AG08395 (cell line): ENCODE results near the gene TOM1L2.
A peak's percentile ranks its signal among the peaks of the same experiment; 100 is the strongest.
"Not testable (repeated sequence)": the region's sequence is repeated elsewhere in the genome, so short reads cannot be mapped to it uniquely, and the experiment has no call there.

ENCODE experiments used
- DNase-seq: peaks from one replicate; pipeline ENCODE4 v3.0.0; 2012; ENCODE audit warnings: mixed read lengths, low spot score

The TOM1L2 gene

DNA sequence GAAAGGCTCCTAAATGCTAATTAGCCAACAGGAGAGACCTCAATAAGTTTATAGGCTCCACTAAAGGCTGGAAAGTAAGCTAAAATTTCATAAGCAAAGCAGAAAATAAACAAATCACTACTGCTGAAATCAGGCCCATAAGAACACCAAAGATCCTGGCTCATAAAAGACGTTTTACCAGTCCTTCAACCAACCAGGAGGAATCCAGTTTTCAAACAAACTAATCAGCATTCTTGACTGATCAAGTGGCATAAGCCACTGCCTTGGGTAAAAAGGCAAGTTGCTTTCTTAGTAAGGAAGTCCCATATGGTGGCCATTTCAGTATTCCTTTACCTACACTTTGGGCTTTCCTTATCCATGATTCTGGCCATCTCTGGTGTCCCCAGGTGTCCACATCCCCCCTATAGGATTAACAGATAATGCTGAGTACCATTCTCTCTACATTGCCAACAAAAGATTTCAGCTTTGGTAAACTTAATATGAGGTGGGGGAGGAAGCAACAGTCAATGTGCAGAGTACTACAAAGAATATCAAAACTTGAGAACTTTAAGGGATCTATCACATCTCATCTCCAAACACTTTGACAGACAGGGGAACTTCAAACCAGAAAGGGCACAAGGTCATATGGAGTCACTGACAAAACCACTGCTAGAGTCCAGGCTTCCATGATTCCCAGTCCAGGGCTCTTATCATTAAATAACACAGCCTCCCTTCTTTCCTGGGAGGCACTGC lies 1.3 kb downstream of the TOM1L2 start:
- DNase-seq: no peak

- DNase-seq: no peak
Observed at GRCh38 chr17:17966399-17966798, 5.8 kb downstream of the TOM1L2 start.

- no peak for DNase-seq
Observed at GRCh38 chr17:17965152-17965721, 7.0 kb downstream of the TOM1L2 start.

DNA sequence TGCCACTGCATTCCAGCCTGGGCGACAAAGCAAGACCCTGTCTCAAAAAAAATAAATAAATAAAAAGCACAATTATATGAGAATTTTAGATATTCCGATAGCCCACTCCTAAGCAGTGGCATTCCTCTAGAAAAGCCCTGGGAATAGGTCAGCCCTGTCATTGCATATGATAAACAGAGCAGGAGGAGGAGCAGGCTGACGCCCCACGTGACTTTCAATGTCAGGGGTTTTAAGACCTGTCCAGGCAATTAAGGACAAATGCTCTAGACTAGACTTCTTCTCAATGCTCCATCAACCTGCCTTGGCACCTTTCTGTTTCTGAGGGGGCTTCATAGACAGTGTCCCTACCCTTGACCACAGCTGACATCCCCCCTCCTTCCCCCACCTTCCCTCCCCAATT lies 7.5 kb downstream of the TOM1L2 start:
- no peak for DNase-seq

- DNase-seq: no peak
Observed at GRCh38 chr17:17963694-17964436, 8.3 kb downstream of the TOM1L2 start.

DNA sequence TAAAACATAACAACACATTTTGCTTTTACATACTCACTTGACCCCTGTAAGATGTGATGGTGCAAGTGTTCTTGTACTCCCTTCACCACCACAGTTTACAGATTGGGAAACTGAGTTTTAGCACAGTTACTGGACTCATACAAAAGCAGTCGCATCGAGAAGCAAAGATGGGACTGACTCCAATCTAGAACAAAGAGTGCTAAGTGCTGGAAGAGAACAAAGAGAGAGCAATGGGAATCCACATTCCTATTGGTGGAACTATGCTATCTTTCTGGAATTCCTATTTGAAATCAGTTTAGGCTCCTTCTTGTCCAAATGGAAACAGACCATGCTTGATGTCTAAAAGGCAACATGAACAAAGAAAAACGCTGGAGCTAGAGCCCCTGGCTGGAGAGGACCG lies 9.1 kb downstream of the TOM1L2 start:
- no peak for DNase-seq

DNA sequence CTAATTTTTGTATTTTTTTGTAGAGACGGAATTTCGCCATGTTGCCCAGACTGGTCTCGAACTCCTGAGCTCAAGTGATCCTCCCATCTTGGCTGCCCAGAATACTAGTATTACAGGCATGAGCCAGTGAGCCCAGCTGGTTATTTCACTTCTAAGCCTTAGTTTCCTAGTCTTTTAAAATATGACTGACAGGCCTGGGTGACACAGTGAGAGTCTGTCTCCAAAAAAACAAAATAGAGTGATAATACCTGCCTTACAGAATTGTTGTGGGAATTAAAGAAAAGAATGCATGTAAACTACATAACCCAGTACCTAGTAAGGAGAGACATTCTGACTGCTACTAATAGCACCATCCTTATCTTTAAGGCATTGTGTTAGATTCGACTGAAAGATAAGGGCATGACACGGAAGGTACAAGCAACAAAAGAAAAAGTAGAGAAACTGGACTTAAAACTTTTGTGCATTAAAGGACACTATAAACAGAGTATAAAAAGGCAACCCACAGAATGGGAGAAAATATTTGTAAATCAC lies 11.6 kb downstream of the TOM1L2 start:
- no peak for DNase-seq

DNA sequence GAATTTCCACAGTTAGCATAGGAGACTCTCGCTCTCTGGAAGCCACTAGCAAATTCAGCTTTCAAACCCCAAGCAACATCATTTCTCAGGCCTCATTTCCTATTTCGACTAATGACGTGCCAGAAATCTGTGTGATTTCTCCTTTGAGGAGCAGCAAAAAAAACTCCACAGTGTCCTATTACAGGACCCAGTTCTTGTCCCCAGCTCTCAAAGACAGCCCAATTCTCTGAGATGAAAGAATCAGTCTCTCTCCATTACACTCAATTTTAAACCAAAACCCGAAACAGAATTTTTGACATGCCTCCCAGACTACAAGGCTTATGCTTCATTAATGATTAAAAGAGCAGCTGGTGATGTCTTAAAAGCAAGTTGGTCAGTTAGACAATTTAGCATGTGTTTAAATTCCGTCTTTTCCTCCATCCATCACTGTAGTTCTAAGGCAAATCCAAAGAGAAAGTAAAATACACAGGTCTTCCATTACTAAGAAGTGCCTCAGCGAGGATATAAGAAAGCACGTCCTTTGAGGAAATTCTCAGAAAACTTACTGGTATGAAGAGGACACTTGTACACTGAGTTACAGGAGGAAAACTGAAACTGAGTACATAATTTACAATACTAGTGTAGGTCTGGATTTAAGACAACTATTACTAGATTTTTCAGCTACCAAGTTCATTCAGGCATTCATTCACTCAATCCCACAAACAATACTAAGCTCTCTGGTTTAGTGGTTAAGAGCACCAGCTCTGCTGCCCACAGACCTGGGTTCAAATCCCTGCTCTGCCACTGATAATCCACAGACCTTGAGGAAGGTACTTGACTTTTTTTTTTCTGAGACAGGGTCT lies 12.5 kb downstream of the TOM1L2 start:
- peak; percentile 38 for DNase-seq

DNA sequence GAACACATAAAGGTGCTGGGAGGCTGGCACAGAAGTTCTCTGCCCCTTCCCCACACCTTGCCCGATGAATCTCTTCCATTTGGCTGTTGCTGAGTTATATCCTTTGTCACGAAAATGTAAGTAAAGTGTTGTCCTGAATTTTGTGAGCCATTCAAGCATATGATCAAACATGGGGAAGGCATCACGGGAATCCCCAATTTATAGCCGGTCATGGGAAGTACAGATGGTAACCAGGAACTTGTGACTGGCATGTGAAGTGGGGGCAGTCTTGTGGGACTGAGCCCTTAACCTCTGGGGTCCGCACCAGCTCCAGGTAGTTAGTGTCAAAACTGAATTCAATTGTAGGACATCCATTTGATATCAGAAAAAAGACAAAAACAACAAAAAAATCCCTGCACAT lies 13.2 kb downstream of the TOM1L2 start:
- no peak for DNase-seq

DNA sequence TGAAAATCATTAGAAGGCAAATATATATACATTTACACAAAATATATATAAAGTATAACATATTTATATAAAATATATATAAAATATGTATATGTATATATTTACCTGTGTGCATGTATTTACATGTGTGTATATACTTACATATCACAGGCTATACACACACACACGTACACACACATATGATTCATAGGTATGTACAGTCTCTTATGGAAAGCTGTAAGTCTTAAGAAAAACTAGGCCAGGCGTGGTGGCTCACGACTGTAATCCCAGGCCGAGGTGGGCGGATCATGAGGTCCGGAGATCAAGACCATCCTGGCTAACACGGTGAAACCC lies 14.7 kb downstream of the TOM1L2 start:
- DNase-seq: no peak

DNA sequence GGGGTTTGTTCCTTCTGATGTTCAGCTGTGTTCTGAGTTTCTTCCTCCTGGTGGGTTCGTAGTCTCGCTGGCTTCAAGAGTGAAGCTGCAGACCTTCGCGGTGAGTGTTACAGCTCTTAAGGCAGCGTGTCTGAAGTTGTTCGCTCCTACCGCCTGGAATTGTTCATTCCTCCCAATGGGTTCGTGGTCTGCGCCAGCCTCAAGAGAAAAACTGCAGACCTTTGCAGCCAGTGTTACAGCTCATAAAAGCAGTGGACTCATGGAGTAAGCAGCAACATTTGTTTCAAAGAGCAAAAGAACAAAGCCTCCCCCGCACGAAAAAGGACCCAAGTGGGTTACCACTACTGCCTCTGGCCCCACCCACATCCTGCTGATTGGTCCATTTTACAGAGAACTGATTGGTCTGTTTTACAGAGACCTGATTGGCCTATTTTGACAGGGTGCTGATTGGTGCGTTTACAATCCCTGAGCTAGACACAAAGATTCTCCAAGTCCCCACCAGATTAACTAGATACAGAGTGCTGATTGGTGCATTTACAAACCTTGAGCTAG lies 16.3 kb downstream of the TOM1L2 start:
- not testable (repeated sequence) for DNase-seq

- no peak for DNase-seq
Observed at GRCh38 chr17:17954079-17954478, 18.1 kb downstream of the TOM1L2 start.

DNA sequence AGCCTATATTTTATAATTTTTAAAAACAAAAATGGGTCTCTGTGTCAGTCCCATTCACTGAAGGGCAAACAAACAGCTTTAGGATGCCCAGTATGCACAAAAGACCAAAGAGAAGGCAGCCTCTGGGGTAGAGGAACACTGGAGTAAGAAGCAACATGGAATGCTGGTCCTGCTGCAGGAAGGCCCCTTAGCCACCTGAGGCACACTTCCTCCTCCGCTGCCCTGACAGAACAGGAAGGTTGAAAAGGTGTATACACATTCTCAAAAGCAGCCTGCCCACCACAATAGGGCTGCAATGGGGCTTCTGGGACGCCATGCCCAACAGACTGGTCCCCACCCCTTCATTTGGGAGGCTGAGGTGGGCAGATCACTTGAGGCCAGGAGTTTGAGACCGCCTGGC lies 19.5 kb downstream of the TOM1L2 start:
- no peak for DNase-seq

DNA sequence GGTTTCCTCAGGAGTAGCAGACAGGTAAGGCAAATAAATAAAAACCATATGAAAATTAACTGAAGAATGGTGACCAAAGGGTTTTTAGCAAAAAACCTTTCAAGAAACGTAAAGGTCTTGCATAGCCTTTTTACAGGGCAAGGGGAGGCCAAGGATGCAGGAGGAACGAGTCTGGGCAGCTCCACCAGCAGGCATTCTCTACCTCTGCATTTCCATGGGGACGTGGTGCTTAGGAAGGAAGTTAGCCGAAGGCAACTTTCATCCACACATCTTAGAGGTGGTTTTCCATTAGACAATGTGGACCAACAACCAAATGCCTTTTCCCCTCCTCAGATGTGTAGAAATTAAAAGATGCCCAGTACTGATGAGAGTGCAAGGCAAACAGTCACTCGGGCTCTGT lies 20.7 kb downstream of the TOM1L2 start:
- DNase-seq: no peak

DNA sequence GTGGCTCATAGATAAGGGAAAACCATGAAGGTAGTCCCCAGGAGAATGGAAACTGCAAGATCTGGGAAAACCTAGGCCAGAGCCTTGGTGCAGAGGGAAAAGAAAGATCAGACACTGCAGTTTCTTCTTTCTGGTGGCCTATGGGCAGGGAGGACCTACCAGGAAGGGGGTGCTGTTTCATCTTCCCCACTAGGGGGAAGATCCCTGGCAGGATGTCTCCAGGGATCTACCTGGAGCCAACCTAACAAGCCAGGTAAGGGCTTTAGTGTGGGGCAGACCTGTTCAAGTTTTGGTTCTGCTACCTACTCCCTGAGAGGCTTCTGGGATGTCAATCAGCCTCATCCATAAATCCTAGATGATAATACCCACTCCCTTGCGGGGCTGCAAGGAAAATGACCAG lies 21.4 kb downstream of the TOM1L2 start:
- DNase-seq: no peak

- DNase-seq: no peak
Observed at GRCh38 chr17:17950347-17950746, 21.9 kb downstream of the TOM1L2 start.

DNA sequence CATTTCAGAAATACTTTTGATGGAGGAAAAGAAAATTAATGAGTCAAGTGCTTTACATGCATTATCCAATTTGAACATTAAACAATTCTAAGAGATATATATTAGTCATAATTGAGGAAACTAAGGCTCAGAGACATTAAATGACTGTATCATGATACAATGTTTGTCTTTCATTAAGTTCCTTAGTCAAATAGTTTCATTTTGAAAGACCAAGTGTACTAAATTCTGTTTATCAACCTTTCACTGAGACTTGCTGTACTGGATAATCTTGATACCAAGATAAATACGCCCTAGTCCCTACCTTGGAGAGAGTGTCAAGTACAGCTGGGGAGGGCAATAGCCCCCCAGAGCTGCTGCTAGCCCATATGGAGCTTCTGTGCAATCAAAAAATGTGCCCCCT lies 24.2 kb downstream of the TOM1L2 start:
- no peak for DNase-seq

- no peak for DNase-seq
Observed at GRCh38 chr17:17947309-17947708, 24.9 kb downstream of the TOM1L2 start.

- no peak for DNase-seq
Observed at GRCh38 chr17:17946093-17946492, 26.1 kb downstream of the TOM1L2 start.

GRCh38 chr17:17944743-17945142 lies 27.5 kb downstream of the TOM1L2 start:
- no peak for DNase-seq

DNA sequence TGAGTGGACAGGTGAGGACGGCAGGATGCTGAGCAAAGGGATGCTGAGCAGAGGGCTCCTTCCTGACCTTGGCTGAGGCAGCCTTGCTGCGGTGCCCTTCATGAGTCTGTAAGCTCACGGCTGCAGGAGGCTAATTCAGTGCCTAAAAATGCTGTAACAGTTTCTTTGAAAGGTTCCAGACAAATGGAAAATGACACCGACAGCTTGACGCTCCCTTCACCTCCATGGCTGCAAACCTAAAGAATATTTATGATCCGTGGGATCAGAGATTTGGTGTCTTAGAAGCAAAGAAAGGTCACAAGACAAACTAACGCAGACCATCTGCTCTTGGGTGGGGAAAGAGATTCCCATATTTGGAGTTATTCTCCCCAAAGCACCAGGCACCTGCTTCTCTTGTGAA lies 28.0 kb downstream of the TOM1L2 start:
- DNase-seq: no peak
